Thyroid gland (tissue), 4 donors: ENCODE measurements around the gene CCDC97.
A peak's percentile ranks its signal among the peaks of the same experiment; 100 is the strongest.

Source experiments
- CTCF ChIP-seq, 6 experiments: fragments of 200-600 bp in 3 of 6; fragments of 450-650 bp in 3 of 6; sonication (generic) in 3 of 6; IDR thresholded peaks; one replicate each; pipeline ENCODE4 v1.5.1; 2016 to 2019; ENCODE audit warnings: antibody characterized with exemption in 6 of 6, mild to moderate bottlenecking in 2 of 6, inconsistent platforms in 1 of 6, moderate library complexity in 1 of 6
- POLR2A ChIP-seq, 2 donors: fragments of 450-650 bp; IDR thresholded peaks; one replicate each; pipeline ENCODE4 v1.6.1; 2017; ENCODE audit warnings: antibody characterized with exemption in 2 of 2, mild to moderate bottlenecking in 2 of 2, moderate library complexity in 1 of 2

GRCh38 chr19:41341669-41342490, 31.9 kb downstream of the CCDC97 start:
- no peak for TF ChIP-seq POLR2A (IDR thresholded peaks at IDR 0.05)
- peak in 2 of 6 experiments; percentile 13 to 33 for TF ChIP-seq CTCF (IDR thresholded peaks at IDR 0.05)
